ENCODE measurements around the gene PLA2G6. TPM values are rescaled to one million over a fixed set of nuclear protein-coding genes. Genes with fewer than 3 reads are reported as not detected.
"Not testable (repeated sequence)": the region's sequence is repeated elsewhere in the genome, so short reads cannot be mapped to it uniquely, and the experiment has no call there.

Gene PLA2G6
- total RNA-seq, 3 donors from 2014 or later: 41.1 to 68.1 (median 59.3) TPM

DNA sequence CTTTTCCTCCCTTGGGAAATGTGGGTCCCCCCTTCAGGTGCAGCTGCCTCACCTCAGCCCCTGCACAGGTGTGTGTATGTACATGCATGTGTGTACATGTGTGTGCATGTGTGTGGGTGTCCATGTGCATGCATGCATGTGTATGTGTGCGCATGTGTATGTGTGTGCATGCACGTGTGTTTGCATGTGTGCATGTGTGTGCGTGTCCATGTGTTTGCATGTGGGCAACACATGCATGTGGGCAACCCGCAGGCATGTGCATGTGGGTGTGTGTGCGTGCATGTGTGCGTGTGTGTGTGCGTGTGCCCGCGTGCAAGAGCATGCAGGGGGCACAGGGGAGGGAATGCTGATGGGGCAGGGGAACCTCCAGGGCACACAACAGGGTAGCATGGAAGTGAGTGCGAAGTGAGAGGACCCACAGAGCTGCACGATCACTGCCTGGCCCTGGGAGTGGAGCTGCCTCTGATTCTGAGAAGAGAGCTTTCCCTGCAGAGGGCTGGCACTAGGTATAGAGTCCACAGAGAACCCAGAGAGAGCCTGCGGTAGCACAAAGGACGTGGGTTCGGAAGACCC lies 56.5 kb downstream of the PLA2G6 start:
- TF ChIP-seq POLR2A (IDR thresholded peaks at IDR 0.05): no peak

DNA sequence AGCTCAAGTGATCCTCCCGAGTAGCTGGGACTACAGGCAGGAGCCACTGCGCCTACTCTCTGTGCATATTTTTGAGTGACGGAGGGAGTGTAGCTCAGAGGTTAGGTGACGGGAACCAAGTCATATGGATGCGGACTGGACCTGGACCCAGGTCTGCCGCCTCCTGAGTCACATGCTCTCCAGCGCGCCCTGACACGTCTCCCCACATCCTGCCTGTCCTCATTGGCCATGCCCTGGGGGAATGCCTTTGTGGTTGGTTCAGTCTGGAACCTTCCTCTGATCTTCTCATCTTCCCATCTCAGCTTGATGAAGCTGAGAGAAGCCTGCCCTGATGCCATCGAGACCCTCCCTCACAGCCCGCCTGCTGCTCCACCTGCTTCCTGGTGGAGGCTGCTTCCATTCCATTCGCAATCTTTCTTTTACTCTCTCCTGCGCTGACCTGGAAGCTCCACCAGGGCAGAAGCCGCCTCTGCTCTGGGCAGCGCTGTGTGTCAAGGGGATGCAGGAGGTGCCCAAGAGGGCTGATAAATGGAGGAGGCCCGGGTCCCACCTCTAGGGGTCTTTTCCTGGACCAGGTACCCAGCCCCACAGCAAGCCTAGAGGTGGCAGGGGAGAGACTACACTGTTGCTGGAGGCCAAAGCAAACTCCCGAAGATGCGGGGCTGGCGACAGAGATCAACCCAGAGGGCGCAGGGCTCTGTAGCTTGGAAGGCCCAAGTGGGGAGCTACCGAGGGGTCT lies 57.2 kb downstream of the PLA2G6 start:
- H3K27ac ChIP-seq: no peak overlapping the region
- intact Hi-C loops (cut with DNase I; ENCODE audit: low total_unique reads): no loop called here
- DNase-seq (ENCODE audit: low spot score in 2 of 2): peak in 1 of 2 donors; percentile 52
- TF ChIP-seq POLR2AphosphoS5 (IDR thresholded peaks at IDR 0.05) (no peak), POLR2A (IDR thresholded peaks at IDR 0.05) (no peak)
- TF ChIP-seq, protein P1, sequence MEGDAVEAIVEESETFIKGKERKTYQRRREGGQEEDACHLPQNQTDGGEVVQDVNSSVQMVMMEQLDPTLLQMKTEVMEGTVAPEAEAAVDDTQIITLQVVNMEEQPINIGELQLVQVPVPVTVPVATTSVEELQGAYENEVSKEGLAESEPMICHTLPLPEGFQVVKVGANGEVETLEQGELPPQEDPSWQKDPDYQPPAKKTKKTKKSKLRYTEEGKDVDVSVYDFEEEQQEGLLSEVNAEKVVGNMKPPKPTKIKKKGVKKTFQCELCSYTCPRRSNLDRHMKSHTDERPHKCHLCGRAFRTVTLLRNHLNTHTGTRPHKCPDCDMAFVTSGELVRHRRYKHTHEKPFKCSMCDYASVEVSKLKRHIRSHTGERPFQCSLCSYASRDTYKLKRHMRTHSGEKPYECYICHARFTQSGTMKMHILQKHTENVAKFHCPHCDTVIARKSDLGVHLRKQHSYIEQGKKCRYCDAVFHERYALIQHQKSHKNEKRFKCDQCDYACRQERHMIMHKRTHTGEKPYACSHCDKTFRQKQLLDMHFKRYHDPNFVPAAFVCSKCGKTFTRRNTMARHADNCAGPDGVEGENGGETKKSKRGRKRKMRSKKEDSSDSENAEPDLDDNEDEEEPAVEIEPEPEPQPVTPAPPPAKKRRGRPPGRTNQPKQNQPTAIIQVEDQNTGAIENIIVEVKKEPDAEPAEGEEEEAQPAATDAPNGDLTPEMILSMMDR (IDR thresholded peaks at IDR 0.05): no peak
- no peaks in the 10 kb centered on the region for H3K27me3 ChIP-seq
- no peaks in the 10 kb centered on the region for H3K4me1 ChIP-seq
- no peaks in the 10 kb centered on the region for H3K9me3 ChIP-seq
- no peaks in the 10 kb centered on the region for H3K36me3 ChIP-seq
- no peak overlapping the region for H3K4me3 ChIP-seq

More for the DNA sequence above, 56.5 kb downstream of the PLA2G6 start:
- H3K27ac ChIP-seq: no peak overlapping the region
- H3K36me3 ChIP-seq: no peaks in the 10 kb centered on the region
- intact Hi-C loops (cut with DNase I; ENCODE audit: low total_unique reads): no loop called here
- H3K4me3 ChIP-seq: no peak overlapping the region
- DNase-seq (ENCODE audit: low spot score in 2 of 2): no peak
- no peaks in the 10 kb centered on the region for H3K9me3 ChIP-seq
- H3K4me1 ChIP-seq: no peaks in the 10 kb centered on the region
- no peaks in the 10 kb centered on the region for H3K27me3 ChIP-seq

DNA sequence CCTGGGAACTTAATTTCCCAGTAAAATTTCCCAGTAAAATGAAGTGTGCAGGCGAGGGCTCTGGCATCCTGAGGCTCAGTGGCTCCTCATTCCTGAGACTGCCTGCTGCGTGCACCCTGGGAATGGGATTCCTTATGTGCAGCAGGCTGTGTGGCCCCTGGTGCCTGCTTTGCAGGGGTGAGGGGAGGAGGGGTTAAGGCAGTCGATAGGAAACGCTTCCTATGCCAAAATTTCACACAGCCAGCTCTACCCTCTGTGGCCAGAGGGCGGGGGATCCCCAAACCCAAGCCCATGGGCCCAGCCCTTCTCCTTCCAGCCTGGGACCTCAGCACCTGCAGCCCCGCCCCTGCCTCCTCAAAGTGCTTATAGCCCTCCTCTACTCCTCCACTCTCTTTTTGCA lies 59.0 kb downstream of the PLA2G6 start:
- no peaks in the 10 kb centered on the region for H3K9me3 ChIP-seq
- no peaks in the 10 kb centered on the region for H3K27me3 ChIP-seq
- DNase-seq (ENCODE audit: low spot score in 2 of 2): no peak
- intact Hi-C loops (cut with DNase I; ENCODE audit: low total_unique reads): no loop called here
- no peaks in the 10 kb centered on the region for H3K4me1 ChIP-seq
- H3K27ac ChIP-seq: no peak overlapping the region
- TF ChIP-seq, protein P1 (IDR thresholded peaks at IDR 0.05): no peak
- TF ChIP-seq POLR2AphosphoS5 (IDR thresholded peaks at IDR 0.05) (no peak), POLR2A (IDR thresholded peaks at IDR 0.05) (no peak)
- no peaks in the 10 kb centered on the region for H3K36me3 ChIP-seq
- no peak overlapping the region for H3K4me3 ChIP-seq

DNA sequence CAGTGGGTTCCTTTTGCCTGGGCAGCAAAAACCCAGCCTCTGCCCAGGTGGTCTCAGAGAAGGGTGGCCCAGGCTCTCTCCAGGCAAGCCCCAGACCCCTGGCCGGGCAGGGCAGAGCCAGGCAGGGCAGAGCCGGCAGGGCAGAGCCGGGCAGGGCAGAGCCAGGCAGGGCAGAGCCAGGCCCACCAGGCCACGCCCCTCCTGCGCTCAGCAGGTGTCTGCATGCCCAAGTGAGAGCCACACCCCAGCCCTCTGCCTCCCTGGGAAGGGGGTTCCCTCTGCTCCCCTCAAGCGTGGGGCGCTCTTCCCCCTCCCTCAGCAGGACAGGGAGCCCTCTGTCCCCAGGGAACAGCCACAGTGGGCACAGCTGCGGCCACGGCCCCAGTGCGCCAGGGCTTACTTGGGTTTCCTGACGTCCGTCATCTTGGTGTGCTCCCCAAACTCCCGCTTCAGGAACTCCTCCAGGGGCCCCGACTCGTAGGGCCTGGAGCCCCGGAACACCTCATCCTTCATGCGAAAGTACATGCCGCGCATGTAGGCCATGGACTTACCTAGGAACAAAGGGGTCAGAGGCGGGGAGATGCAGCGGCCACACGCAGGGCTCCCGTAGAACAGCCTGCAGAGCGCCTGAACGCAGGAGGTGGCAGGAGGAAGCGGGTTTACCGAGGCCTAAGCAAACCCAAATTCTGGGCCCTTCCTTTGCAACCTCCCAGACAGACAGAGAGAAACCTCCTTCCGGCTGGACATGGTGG lies 61.1 kb downstream of the PLA2G6 start:
- H3K4me1 ChIP-seq: no peaks in the 10 kb centered on the region
- H3K27ac ChIP-seq: no peak overlapping the region
- intact Hi-C loops (cut with DNase I; ENCODE audit: low total_unique reads): no loop called here
- TF ChIP-seq POLR2AphosphoS5 (IDR thresholded peaks at IDR 0.05) (no peak), POLR2A (IDR thresholded peaks at IDR 0.05) (no peak)
- TF ChIP-seq, protein P1 (IDR thresholded peaks at IDR 0.05): no peak
- no peak for DNase-seq (ENCODE audit: low spot score in 2 of 2)
- H3K36me3 ChIP-seq: no peaks in the 10 kb centered on the region
- no peak overlapping the region for H3K4me3 ChIP-seq
- no peaks in the 10 kb centered on the region for H3K27me3 ChIP-seq
- H3K9me3 ChIP-seq: no peaks in the 10 kb centered on the region

DNA sequence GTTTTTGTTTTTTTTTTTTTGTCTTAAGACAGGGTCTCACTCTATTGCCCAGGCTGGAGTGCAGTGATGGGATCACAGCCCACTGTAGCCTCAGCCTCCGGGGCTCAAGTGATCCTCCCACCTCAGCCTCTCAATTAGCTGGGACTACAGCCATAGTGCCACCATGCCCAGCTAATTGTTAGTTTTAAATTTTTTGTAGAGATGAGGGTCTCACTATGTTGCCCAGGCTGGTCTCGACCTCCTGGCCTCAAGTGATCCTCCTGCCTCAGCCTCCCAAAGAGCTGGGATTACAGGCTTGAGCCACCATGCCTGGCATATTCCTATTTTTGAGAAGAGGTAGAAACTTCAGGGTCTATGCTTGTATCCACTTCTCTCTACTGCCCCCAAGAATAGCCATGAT lies 62.9 kb downstream of the PLA2G6 start:
- H3K27ac ChIP-seq; H3K4me3 ChIP-seq; H3K9me3 ChIP-seq; H3K36me3 ChIP-seq; H3K27me3 ChIP-seq; DNase-seq (ENCODE audit: low spot score in 2 of 2); H3K4me1 ChIP-seq: not testable (repeated sequence)
- intact Hi-C loops (cut with DNase I; ENCODE audit: low total_unique reads): loop anchor here (10.0 kb wide), 1 partner anchor 236 kb away; no protein-coding TSS in a partner anchor

DNA sequence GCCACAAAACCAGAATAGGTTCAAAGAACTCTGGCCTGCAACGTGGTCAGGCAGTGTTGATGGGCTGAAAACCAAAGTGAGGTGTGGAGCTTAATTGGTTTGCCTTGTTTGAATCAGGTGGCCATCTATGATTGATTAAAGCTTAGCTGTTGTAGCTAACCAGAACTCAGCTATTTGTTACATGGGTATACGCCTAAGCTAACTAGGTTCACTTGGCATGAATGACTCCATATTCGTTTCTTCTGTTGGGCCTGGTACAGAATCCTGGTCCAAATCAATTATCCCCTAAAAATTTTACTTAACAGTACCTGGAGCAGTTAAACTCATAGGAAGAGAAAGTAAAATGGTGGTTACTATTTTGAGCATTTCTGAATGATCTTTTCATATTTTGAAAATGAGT lies 63.4 kb downstream of the PLA2G6 start:
- Histone ChIP-seq H3K4me1 (peaks cover 0 to 6% of the 10 kb centered on the region in 2 donors), H3K4me3 (no peak overlapping the region), H3K27me3 (no peaks in the 10 kb centered on the region), H3K9me3 (no peaks in the 10 kb centered on the region), H3K36me3 (no peaks in the 10 kb centered on the region), H3K27ac (no peak overlapping the region)
- intact Hi-C loops (cut with DNase I; ENCODE audit: low total_unique reads): loop anchor here (10.0 kb wide), 1 partner anchor 237 kb away; no protein-coding TSS in a partner anchor
- DNase-seq (ENCODE audit: low spot score in 2 of 2): no peak
- TF ChIP-seq POLR2A (IDR thresholded peaks at IDR 0.05): no peak
- TF ChIP-seq, protein P1 (IDR thresholded peaks at IDR 0.05): no peak

DNA sequence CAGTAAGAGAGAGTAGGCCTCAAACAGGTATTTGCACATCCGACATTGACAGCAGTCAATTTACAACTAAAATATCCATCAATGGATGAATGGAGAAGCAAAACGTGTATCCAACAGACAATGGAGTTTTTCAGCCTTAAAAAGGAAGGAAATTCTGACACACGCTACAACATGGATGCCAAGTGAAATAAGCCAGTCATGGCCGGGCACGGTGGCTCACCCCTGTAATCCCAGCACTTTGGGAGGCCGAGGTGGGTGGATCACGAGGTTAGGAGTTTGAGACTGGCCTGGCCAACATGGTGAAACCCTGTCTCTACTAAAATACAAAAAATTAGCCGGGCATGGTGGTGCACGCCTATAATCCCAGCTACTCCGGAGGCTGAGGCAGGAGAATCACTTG lies 64.1 kb downstream of the PLA2G6 start:
- intact Hi-C loops (cut with DNase I; ENCODE audit: low total_unique reads): loop anchor here (10.0 kb wide), 1 partner anchor 237 kb away; no protein-coding TSS in a partner anchor
- not testable (repeated sequence) for H3K27me3 ChIP-seq; H3K36me3 ChIP-seq; H3K4me3 ChIP-seq; H3K4me1 ChIP-seq; DNase-seq (ENCODE audit: low spot score in 2 of 2); H3K27ac ChIP-seq; H3K9me3 ChIP-seq

Measured in breast epithelium (tissue), 4 donors.